Measurements from ENCODE around the gene EOLA2.
"Not testable (repeated sequence)": the region's sequence is repeated elsewhere in the genome, so short reads cannot be mapped to it uniquely, and the experiment has no call there.

DNA sequence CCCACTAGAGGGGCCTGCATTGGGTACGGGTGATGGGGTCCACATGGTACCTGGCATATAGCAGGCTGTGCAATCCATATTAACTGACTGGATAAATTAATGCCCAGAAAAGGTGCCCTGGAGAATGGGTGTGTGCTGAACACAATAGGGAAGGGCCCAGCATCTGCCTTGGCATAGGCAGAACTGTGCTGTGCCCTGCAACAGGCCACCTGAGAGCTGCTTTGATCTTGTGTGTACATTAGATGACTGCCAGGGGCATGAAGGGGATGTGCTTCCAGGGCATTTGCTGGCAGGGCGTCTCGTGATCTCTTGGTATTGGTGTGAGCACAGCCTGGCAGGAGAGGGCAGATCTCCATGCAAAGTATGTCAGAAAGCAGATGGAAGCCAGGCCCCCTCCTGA is 8.6 kb upstream of the EOLA2 start:
- not testable (repeated sequence) for TF ChIP-seq POLR2A (IDR thresholded peaks at IDR 0.05; ENCODE audit: low read length); GATA1 (IDR thresholded peaks at IDR 0.05; ENCODE audit: low read depth, low read length)

Data from erythroblast (primary cell).